Stimulated activated CD4-positive, alpha-beta T cell treated with anti-CD3 and anti-CD28 coated beads, Interleukin-4, amount 100 ng/mL, for 1 hour (primary cell): ENCODE results near the gene BAIAP2.

Experiments used
- DNase-seq: peaks from one replicate; pipeline ENCODE4 v3.0.0-alpha.2; 2020

The BAIAP2 gene

GRCh38 chr17:81054881-81055370 lies 20.0 kb downstream of the BAIAP2 start:
- no peak for DNase-seq

- no peak for DNase-seq
Measured at GRCh38 chr17:81056312-81056711, 21.4 kb downstream of the BAIAP2 start.

GRCh38 chr17:81057079-81057730 lies 22.3 kb downstream of the BAIAP2 start:
- DNase-seq = no peak

- no peak for DNase-seq
Measured at GRCh38 chr17:81057777-81058176, 22.8 kb downstream of the BAIAP2 start.

GRCh38 chr17:81058263-81058871 lies 23.4 kb downstream of the BAIAP2 start:
- no peak for DNase-seq

GRCh38 chr17:81059026-81059425 lies 24.1 kb downstream of the BAIAP2 start:
- DNase-seq = no peak

GRCh38 chr17:81060416-81060815 lies 25.5 kb downstream of the BAIAP2 start:
- no peak for DNase-seq

GRCh38 chr17:81061027-81061735 lies 26.2 kb downstream of the BAIAP2 start:
- no peak for DNase-seq

- no peak for DNase-seq
Measured at GRCh38 chr17:81062014-81062780, 27.2 kb downstream of the BAIAP2 start.

- DNase-seq = no peak
Measured at GRCh38 chr17:81063106-81064093, 28.4 kb downstream of the BAIAP2 start.

GRCh38 chr17:81064678-81065475 lies 29.9 kb downstream of the BAIAP2 start:
- DNase-seq = no peak

- no peak for DNase-seq
Measured at GRCh38 chr17:81065500-81065899, 30.5 kb downstream of the BAIAP2 start.

- DNase-seq = no peak
Measured at GRCh38 chr17:81066072-81066471, 31.1 kb downstream of the BAIAP2 start.

- DNase-seq = no peak
Measured at GRCh38 chr17:81066771-81067315, 31.9 kb downstream of the BAIAP2 start.

- DNase-seq = no peak
Measured at GRCh38 chr17:81067391-81067811, 32.5 kb downstream of the BAIAP2 start.

GRCh38 chr17:81068411-81069134 lies 33.6 kb downstream of the BAIAP2 start:
- DNase-seq = no peak

- no peak for DNase-seq
Measured at GRCh38 chr17:81069135-81069645, 34.2 kb downstream of the BAIAP2 start.

- no peak for DNase-seq
Measured at GRCh38 chr17:81070541-81071246, 35.7 kb downstream of the BAIAP2 start.
